CMK (cell line): ENCODE results near the gene PPP1R9A.
"Not testable (repeated sequence)": the region's sequence is repeated elsewhere in the genome, so short reads cannot be mapped to it uniquely, and the experiment has no call there.

Source experiments
- DNase-seq: peaks from one replicate; pipeline ENCODE4 v3.0.0-alpha.2; 2010; ENCODE audit warnings: low read depth

PPP1R9A gene

GRCh38 chr7:94975336-94975735 is 67.9 kb downstream of the PPP1R9A start:
- DNase-seq = no peak

DNA sequence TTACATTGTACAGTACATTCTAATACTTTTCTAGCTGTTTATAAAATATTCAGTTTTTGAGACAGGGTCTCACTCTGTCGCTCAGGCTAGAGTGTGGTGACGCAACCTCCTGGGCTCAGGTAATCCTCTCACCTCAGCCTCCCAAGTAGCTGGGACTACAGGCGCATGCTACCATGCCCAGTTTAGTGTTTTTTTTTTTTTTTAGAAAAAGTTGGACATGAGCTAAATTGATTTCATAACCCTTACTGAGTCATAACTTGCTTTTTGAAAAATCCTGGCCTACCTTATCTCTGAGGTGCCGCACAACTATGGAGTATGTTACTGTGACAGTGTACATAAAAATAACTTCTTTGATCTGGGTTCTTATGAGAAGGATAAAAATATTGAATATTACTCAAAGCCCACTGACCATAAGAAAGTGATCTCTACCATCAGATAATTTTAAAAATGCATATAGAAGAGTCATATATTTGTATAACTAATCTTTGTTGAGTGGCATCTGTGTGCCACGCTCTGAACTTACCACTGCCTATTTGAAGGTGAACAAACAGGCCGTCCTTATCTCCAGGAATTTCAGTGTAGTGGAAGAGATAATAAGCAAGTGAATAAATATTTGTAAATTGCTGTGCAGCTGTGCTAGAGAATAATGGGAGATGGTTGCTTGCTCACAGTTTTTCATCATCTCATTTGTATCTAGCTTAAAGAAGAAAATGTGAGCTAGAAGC is 73.2 kb downstream of the PPP1R9A start:
- DNase-seq = no peak

DNA sequence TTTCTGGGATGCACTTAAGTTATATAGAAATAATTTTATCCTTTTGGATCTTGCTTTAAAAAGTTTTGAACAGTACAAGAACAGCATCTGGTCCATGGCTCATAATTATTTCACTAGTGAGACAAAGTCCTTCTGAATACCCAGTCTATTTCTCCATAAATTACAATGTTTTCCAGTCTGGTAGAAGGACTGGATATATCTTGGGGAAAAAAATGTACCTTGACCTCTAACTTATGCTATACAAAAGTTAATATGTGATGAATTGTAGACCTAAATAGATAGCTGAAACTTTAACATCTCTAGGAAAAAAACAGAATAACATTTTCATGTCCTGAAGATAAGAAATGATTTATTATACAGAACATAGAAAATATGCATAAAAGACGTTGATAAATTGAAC is 88.5 kb downstream of the PPP1R9A start:
- no peak for DNase-seq

GRCh38 chr7:94996369-94996768 is 89.0 kb downstream of the PPP1R9A start:
- no peak for DNase-seq

GRCh38 chr7:94997547-94997946 is 90.2 kb downstream of the PPP1R9A start:
- no peak for DNase-seq

GRCh38 chr7:94998266-94999068 is 91.1 kb downstream of the PPP1R9A start:
- DNase-seq = no peak

- no peak for DNase-seq
Observed at GRCh38 chr7:94999069-94999351, 91.6 kb downstream of the PPP1R9A start.

GRCh38 chr7:94999601-95000000 is 92.2 kb downstream of the PPP1R9A start:
- not testable (repeated sequence) for DNase-seq

DNA sequence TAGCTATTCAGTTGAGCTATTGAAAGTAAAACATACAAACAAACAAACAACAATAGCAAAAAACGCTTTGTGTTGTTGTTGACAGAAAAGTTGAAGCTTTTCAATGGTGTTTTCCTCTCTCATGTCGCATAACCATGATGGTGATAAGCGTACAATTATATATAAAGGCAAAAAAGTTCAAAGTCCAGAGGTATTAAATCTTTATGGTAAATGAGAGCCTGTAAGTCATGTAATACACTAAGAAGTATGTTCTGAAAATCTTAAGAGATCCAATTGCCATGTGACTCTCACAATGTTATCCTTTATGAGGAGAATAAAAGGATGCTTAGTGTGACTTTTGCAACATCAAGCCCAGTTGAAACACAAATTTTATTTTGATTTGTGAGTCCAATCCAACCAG is 93.9 kb downstream of the PPP1R9A start:
- no peak for DNase-seq

DNA sequence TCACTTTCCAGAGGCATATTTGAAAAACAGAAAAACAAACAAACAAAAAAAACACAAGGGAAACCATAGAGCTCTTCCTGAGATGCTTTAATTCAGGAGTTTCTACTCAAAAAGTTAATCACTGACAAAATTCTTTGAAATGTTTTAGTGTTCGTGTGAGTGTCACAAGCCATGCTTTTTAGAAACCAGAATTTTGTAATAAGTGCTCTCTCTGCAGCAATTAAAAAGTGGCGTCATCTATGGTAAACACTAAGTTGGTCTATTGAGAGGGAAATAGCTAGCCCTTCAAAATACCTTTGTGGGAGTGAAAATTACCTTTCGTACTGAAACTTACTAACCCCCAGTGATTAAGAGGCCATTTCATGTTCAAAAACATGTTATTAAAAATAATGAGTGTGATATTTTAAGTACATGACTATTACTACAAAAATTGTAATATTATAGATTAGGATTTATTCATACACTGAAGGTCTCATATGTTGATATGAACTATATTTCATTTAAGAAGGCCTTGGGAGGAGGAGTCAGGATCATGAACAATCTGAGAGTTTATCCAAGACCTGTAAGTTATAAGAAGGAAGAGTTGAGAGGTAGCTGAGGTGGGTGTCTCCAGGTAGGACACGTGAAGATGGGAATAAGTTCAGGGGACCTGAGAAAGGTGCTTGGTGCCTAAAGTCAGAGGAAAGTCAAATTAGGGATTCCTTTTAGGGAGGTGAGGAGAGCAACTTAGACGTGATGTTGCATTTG is 94.6 kb downstream of the PPP1R9A start:
- DNase-seq = no peak

GRCh38 chr7:95002775-95003174 is 95.4 kb downstream of the PPP1R9A start:
- no peak for DNase-seq

DNA sequence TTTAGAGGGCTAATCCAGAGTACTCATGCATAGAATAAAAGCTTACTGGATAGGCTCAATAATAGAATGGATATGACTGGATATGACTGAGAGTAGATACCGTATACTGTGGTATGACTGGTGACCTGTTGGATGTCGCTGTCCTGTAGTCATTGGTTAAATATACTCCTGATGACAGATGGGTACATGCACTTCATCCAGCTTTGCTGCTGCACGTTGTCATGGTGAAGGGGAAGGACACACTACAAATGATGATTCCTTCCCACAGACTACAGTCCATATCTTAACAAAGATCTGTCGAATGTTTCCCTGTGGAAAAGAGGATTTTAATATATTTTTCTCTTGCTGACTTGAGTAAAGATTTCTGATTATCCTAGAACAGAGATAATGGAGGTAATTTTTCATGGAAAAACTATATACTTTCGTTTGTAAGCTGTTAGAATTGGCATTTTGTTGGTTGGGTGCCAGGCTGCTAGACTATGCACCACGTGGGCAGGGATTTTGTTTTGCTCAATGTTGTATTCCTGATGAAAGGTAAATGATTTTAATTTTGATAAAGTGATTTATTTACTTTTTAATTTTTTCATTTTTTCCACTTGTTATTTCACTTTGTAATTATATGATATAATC is 97.3 kb downstream of the PPP1R9A start:
- DNase-seq = no peak

- no peak for DNase-seq
Observed at GRCh38 chr7:95006010-95006409, 98.6 kb downstream of the PPP1R9A start.

DNA sequence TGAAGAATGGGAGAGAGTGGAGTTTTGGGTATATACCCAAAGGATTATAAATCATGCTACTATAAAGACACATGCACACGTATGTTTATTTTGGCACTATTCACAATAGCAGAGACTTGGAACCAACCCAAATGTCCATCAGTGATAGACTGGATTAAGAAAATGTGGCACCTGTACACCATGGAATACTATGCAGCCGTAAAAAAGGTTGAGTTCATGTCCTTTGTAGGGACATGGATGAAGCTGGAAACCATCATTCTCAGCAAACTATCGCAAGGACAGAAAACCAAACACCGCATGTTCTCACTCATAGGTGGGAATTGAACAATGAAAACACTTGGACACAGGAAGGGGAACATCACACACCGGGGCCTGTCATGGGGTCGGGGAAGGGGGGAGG is 101.4 kb downstream of the PPP1R9A start:
- not testable (repeated sequence) for DNase-seq

- no peak for DNase-seq
Observed at GRCh38 chr7:95011146-95011928, 103.9 kb downstream of the PPP1R9A start.

GRCh38 chr7:95011995-95012394 is 104.6 kb downstream of the PPP1R9A start:
- no peak for DNase-seq

DNA sequence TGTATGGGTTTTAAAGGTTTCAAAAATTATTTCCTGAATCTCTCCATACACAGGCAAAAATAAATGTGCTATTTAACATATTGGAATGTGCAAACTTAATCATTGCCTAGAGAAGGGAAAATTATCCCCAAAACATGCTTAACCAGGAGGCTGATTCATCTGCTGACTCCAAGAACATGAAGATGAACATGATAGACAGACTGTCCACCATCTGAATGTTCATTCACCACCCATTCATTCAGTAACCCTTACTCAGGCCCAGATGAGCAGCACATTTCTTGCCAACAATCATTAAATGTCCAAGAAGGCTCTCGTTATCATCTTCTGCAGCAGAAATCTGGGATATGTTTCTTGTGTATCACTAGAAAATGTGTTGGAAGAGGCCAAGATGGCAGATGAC is 110.6 kb downstream of the PPP1R9A start:
- DNase-seq = no peak

DNA sequence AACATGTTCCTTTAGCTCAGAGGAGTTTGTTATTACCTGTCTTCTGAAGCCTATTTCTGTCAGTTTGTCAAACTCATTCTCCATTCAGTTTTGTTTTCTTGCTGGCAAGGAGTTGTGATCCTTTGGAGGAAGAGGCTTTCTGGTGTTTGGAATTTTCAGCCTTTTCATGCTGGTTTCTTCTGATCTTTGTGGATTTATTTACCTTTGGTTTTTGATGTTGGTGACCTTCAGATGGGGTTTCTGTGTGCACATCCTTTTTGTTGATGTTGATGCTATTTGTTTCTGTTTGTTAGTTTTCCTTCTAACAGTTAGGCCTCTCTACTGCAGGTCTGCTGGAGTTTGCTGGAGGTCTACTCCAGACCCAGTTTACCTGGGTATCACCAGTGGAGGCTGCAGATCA is 118.6 kb downstream of the PPP1R9A start:
- DNase-seq = no peak

DNA sequence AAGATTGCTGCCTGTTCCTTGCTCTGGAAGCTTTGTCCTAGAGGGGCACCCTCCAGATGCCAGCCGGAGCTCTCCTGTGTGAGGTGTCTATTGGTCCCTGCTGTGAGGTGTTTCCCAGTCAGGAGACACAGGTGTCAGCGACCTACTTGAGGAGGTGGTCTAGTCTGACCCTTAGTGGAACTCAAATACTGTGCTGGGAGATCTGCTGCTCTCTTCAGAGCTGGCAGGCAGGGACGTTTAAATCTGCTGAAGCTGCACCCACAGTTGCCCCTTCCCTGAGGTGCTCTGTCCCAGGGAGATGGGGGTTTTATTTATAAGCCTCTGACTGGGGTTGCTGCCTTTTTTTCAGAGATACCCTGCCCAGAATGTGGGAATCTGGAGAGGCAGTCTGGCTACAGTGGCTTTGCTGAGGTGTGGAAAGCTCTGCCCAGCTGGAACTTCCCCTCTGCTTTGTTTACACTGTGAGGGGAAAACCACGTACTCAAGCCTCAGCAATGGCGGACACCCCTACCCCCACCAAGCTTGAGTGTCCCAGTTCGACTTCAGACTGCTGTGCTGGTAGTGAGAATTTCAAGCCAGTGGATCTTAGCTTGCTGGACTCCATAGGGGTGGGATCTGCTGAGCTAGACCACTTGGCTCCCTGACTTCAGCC is 119.2 kb downstream of the PPP1R9A start:
- DNase-seq = no peak

DNA sequence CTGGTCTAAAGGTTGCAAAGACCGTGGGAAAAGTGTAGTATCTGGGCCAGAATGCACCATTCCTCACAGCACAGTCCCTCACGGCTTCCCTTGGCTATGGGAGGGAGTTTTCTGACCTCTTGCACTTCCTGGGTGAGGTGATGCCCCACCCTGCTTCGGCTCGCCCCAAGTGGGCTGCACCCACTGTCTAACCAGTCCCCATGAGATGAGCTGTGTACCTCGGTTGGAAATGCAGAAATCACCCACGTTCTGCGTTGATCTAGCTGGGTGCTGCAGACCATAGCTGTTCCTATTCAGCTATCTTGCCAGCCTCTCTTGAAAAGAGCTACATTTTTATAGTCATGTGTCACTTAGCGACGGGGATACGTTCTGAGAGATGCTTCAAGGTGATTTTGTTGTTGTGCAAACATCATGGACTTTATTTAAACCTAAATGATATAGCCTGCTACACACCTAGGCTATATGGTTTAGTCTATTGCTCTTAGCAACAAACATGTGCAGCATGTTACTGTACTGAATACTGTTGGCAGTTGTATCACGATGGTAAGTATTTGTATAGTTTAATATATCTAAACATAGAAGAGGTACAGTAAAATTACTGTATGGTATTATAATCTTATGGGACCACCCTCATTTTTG is 120.0 kb downstream of the PPP1R9A start:
- DNase-seq = no peak

DNA sequence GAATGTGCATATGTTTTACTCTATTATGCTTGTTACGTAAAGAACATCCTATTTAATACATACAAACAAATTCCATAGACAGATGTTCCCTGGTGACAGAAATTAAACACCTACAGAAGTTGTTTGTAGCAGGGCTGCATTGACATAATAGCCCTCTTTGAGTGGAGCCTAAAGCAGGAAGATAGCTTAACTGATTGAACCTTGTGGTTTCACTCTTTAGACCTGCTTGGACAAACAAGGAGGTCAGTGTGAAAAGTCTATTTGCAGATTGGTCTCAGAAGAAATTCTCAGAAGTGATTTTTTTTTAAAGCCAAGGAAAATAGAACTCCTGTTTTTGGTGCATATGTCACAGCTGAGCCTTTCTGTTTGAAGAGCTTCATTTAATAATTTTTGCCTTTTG is 121.3 kb downstream of the PPP1R9A start:
- DNase-seq = no peak
